Endothelial cell (in vitro differentiated cells): ENCODE data around the gene CCDC81. TPM values are rescaled to one million over a fixed set of nuclear protein-coding genes. Genes with fewer than 3 reads are reported as not detected.

Source experiments
- DNase-seq: peaks from one replicate; pipeline ENCODE4 v3.0.0; 2021; ENCODE audit warnings: low spot score
- H3K27ac Mint-ChIP-seq: one replicate; pipeline ENCODE4 v1.8.0; 2021; ENCODE audit warnings: mixed read lengths, inconsistent platforms; ENCODE audit not compliant: unreplicated experiment
- H3K27me3 Mint-ChIP-seq: one replicate; pipeline ENCODE4 v1.8.0; 2021; ENCODE audit warnings: mild to moderate bottlenecking, moderate library complexity, mixed read lengths, inconsistent platforms; ENCODE audit not compliant: unreplicated experiment
- H3K36me3 Mint-ChIP-seq: one replicate; pipeline ENCODE4 v1.8.0; 2021; ENCODE audit warnings: mild to moderate bottlenecking, low read depth, mixed read lengths, inconsistent platforms; ENCODE audit not compliant: unreplicated experiment
- H3K4me1 Mint-ChIP-seq: one replicate; pipeline ENCODE4 v1.8.0; 2021; ENCODE audit warnings: mild to moderate bottlenecking, mixed read lengths, inconsistent platforms; ENCODE audit not compliant: unreplicated experiment
- H3K4me3 Mint-ChIP-seq: one replicate; pipeline ENCODE4 v1.8.0; 2021; ENCODE audit warnings: mild to moderate bottlenecking, mixed read lengths, inconsistent platforms; ENCODE audit not compliant: unreplicated experiment
- H3K9me3 Mint-ChIP-seq: one replicate; pipeline ENCODE4 v1.8.0; 2021; ENCODE audit warnings: mixed read lengths, inconsistent platforms; ENCODE audit not compliant: unreplicated experiment
- CTCF ChIP-seq: fragments of 200-600 bp; sonication (generic); IDR thresholded peaks from one replicate; pipeline ENCODE4 v1.5.0; 2021; ENCODE audit warnings: antibody characterized with exemption; ENCODE audit not compliant: unreplicated experiment
- total RNA-seq: library from RNA; stranded (reverse); fragmentation: NEBNext Ultra II Directional; extraction: Animal tissue kit (Norgen Biotek cat#: 25700); gene quantifications from one replicate; pipeline ENCODE4 v1.2.1, GENCODE V29; 2021; ENCODE audit not compliant: unreplicated experiment

The CCDC81 gene
- total RNA-seq, 1 donor from 2014 or later, result 0.33 TPM

GRCh38 chr11:86369668-86370067 lies 5.0 kb upstream of the CCDC81 start:
- Mint-ChIP-seq H3K4me1 (peaks cover 4% of the 10 kb centered on the region), H3K9me3 (no peaks in the 10 kb centered on the region), H3K27ac (no peak overlapping the region), H3K27me3 (peaks cover 4% of the 10 kb centered on the region), H3K4me3 (no peak overlapping the region), H3K36me3 (no peaks in the 10 kb centered on the region)
- DNase-seq, result no peak
- TF ChIP-seq CTCF, result no peak

GRCh38 chr11:86370171-86370570 lies 4.5 kb upstream of the CCDC81 start:
- no peak for TF ChIP-seq CTCF
- no peak for DNase-seq
- Mint-ChIP-seq H3K9me3 (no peaks in the 10 kb centered on the region), H3K4me1 (peaks cover 4% of the 10 kb centered on the region), H3K27ac (no peak overlapping the region), H3K27me3 (peaks cover 4% of the 10 kb centered on the region), H3K36me3 (no peaks in the 10 kb centered on the region), H3K4me3 (no peak overlapping the region)

GRCh38 chr11:86370922-86371594 lies 3.6 kb upstream of the CCDC81 start:
- no peaks in the 10 kb centered on the region for H3K9me3 Mint-ChIP-seq
- H3K27me3 Mint-ChIP-seq, result peaks cover 4% of the 10 kb centered on the region
- DNase-seq, result no peak
- H3K4me1 Mint-ChIP-seq, result peaks cover 4% of the 10 kb centered on the region
- no peaks in the 10 kb centered on the region for H3K36me3 Mint-ChIP-seq
- H3K27ac Mint-ChIP-seq, result no peak overlapping the region
- no peak for TF ChIP-seq CTCF
- no peak overlapping the region for H3K4me3 Mint-ChIP-seq

GRCh38 chr11:86372041-86372440 lies 2.6 kb upstream of the CCDC81 start:
- no peak for TF ChIP-seq CTCF
- Mint-ChIP-seq H3K27ac (no peak overlapping the region), H3K4me3 (no peak overlapping the region), H3K4me1 (peaks cover 4% of the 10 kb centered on the region), H3K27me3 (peaks cover 4% of the 10 kb centered on the region), H3K36me3 (no peaks in the 10 kb centered on the region), H3K9me3 (no peaks in the 10 kb centered on the region)
- DNase-seq, result no peak

GRCh38 chr11:86372586-86372985 lies 2.1 kb upstream of the CCDC81 start:
- Mint-ChIP-seq H3K4me1 (peaks cover 4% of the 10 kb centered on the region), H3K27ac (no peak overlapping the region), H3K27me3 (peaks cover 4% of the 10 kb centered on the region), H3K9me3 (no peaks in the 10 kb centered on the region), H3K4me3 (no peak overlapping the region), H3K36me3 (no peaks in the 10 kb centered on the region)
- TF ChIP-seq CTCF, result no peak
- no peak for DNase-seq
